ENCODE data around the gene MCRIP1. TPM values are rescaled to one million over a fixed set of nuclear protein-coding genes. Genes with fewer than 3 reads are reported as not detected.

MCRIP1 gene
- total and polyA plus RNA-seq, 11 donors = 74.8 to 266 (median 105) TPM

DNA sequence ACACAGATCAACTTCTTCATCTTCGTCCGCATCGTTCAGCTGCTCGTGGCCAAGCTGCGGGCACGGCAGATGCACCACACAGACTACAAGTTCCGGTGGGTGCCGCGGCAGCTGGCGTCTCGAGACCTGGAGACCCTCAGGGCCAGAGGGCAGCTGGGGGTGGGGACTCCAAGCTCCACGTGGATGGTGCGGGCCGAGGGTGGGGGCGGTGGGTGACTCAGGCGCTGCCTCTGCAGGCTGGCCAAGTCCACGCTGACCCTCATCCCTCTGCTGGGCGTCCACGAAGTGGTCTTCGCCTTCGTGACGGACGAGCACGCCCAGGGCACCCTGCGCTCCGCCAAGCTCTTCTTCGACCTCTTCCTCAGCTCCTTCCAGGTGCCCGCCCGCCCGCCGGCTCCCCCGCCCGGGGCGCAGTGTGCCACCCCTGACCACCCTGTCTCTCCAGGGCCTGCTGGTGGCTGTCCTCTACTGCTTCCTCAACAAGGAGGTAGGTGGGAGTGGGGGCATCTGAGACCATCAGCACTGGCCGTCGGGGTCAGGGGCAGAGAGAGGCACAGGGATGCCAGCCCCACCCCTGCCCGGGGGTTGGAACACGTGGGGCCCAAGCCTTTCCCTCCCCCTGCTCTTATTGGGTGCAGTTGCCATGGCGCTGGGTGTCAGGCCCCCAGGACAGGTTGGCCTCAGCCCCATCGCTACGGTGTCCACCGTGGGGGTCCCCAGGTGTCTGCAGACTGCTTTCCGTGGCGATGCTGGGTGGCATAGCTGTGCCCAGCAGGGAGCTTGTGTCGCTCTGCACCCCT, 20.3 kb downstream of the MCRIP1 start:
- ATAC-seq (no peak), DNase-seq (no peak)
- TF ChIP-seq POLR2A (IDR thresholded peaks at IDR 0.05) = no peak
- TF ChIP-seq, protein P1, sequence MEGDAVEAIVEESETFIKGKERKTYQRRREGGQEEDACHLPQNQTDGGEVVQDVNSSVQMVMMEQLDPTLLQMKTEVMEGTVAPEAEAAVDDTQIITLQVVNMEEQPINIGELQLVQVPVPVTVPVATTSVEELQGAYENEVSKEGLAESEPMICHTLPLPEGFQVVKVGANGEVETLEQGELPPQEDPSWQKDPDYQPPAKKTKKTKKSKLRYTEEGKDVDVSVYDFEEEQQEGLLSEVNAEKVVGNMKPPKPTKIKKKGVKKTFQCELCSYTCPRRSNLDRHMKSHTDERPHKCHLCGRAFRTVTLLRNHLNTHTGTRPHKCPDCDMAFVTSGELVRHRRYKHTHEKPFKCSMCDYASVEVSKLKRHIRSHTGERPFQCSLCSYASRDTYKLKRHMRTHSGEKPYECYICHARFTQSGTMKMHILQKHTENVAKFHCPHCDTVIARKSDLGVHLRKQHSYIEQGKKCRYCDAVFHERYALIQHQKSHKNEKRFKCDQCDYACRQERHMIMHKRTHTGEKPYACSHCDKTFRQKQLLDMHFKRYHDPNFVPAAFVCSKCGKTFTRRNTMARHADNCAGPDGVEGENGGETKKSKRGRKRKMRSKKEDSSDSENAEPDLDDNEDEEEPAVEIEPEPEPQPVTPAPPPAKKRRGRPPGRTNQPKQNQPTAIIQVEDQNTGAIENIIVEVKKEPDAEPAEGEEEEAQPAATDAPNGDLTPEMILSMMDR (IDR thresholded peaks at IDR 0.05) = no peak
- Histone ChIP-seq H3K36me3 (no peaks in the 10 kb centered on the region), H3K9me3 (no peaks in the 10 kb centered on the region), H3K27me3 (peaks cover 0 to 29% (median 7%) of the 10 kb centered on the region in 9 donors), H3K27ac (no peak overlapping the region), H3K4me1 (no peaks in the 10 kb centered on the region), H3K4me3 (no peak overlapping the region)
- intact Hi-C loops (cut with DNase I) = no loop called here
- 84 to 88% (median 85%) methylated on average over 27 to 45 of the region's 45 CpGs for WGBS, 4 donors

DNA sequence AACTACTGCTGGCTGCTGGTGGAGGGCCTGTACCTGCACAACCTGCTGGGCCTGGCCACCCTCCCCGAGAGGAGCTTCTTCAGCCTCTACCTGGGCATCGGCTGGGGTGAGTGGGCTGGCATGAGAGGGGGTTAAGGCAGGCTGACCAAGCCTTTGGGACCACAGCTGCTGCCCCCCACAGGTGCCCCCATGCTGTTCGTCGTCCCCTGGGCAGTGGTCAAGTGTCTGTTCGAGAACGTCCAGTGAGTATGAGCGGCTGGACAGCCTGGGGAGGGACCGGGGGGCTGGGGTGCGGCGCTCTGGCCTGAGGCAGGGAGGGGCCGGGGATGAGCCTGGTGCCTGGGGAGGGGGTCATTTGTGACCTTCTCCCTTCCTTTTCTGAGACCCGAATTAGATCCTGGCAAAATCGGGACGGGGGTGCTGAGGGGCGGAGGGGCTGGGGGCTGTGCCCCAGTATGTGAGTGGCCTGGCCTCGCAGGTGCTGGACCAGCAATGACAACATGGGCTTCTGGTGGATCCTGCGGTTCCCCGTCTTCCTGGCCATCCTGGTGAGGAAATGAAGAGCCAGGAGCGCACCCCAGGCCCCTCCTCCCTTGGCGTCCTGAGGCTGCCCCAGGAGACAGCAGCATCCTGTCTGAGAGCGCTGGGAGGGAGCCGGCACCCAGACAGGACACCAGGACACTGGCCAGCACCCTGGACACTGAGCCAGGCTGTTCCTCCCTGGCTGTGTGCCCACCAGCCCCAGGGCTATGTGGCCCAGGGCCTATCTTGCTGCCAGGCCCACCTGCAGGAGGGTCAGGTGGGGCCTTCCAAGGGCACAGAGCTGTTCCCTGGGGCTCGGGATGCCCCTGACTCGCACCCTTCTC, 21.2 kb downstream of the MCRIP1 start:
- Histone ChIP-seq H3K36me3 (no peaks in the 10 kb centered on the region), H3K4me3 (no peak overlapping the region), H3K27ac (no peak overlapping the region), H3K27me3 (peaks cover 0 to 32% (median 14%) of the 10 kb centered on the region in 9 donors), H3K9me3 (no peaks in the 10 kb centered on the region), H3K4me1 (no peaks in the 10 kb centered on the region)
- intact Hi-C loops (cut with DNase I) = no loop called here
- DNase-seq (no peak), ATAC-seq (no peak)
- no peak for TF ChIP-seq POLR2A (IDR thresholded peaks at IDR 0.05)
- TF ChIP-seq, protein P1 (IDR thresholded peaks at IDR 0.05) = no peak
- WGBS, 4 donors = 58 to 74% (median 70%) methylated on average over 13 to 24 of the region's 24 CpGs

DNA sequence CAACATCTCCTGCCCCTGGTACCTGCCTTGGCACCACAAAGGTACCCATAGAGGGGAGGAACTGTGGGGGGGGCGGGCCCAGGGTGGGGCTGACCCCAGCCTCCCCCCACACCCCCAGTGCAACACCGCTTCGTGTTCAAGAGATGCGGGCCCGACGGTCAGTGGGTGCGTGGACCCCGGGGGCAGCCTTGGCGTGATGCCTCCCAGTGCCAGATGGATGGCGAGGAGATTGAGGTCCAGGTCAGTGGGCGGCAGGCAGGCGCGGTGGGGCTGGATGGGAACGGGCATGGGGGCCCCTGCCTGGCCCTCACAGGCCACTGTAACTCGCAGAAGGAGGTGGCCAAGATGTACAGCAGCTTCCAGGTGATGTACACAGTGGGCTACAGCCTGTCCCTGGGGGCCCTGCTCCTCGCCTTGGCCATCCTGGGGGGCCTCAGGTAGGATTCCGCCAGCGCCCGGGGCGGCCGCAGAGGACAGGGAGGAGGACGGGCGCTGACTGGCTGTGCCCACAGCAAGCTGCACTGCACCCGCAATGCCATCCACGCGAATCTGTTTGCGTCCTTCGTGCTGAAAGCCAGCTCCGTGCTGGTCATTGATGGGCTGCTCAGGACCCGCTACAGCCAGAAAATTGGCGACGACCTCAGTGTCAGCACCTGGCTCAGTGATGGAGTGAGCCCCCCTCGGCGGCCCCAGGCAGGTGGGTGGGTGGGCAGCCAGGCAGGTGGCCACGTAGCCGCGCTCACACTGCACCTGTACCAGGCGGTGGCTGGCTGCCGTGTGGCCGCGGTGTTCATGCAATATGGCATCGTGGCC, 22.0 kb downstream of the MCRIP1 start:
- intact Hi-C loops (cut with DNase I) = no loop called here
- Histone ChIP-seq H3K27ac (no peak overlapping the region), H3K36me3 (no peaks in the 10 kb centered on the region), H3K4me3 (no peak overlapping the region), H3K9me3 (no peaks in the 10 kb centered on the region), H3K27me3 (peaks cover 0 to 41% (median 21%) of the 10 kb centered on the region in 9 donors), H3K4me1 (no peaks in the 10 kb centered on the region)
- ATAC-seq (no peak), DNase-seq (no peak)
- TF ChIP-seq, protein P1 (IDR thresholded peaks at IDR 0.05) = no peak
- no peak for TF ChIP-seq POLR2A (IDR thresholded peaks at IDR 0.05)
- 83 to 90% (median 87%) methylated on average over 28 to 42 of the region's 42 CpGs for WGBS, 4 donors

Measured in heart left ventricle (tissue), 16 donors.